ENCODE measurements around the gene ENO1.
A peak's percentile ranks its signal among the peaks of the same experiment; 100 is the strongest.

- TF ChIP-seq CTCF (IDR thresholded peaks at IDR 0.05) (peak in 5 of 7 experiments; percentile 11 to 56 (median 47)), POLR2A (IDR thresholded peaks at IDR 0.05) (no peak)
These were observed 63.6 kb downstream of the ENO1 start for GRCh38 chr1:8814865-8815264.
